Bronchial epithelial cell (primary cell): ENCODE data around the gene RND3. TPM values are rescaled to one million over a fixed set of nuclear protein-coding genes. Genes with fewer than 3 reads are reported as not detected.

Experiments used
- DNase-seq: peaks from one replicate; pipeline ENCODE4 v3.0.0-alpha.2; 2010; ENCODE audit warnings: low read depth
- FAIRE-seq: peaks from 2 replicates; lab custom pipeline; 2011; peaks lifted over from hg19 to GRCh38; lab: Jason Lieb, UNC
- H3K27me3 ChIP-seq: 2 replicates; pipeline ENCODE4 v1.5.1; 2011; ENCODE audit warnings: low read length; ENCODE audit not compliant: control insufficient read depth, insufficient read depth
- H3K36me3 ChIP-seq: 2 replicates; pipeline ENCODE4 v1.5.1; 2011; ENCODE audit warnings: low read length; ENCODE audit not compliant: control insufficient read depth, insufficient read depth
- H3K4me3 ChIP-seq: 2 replicates; pipeline ENCODE4 v1.5.1; 2011; ENCODE audit warnings: mild to moderate bottlenecking, low read depth, low read length, control low read depth
- CTCF ChIP-seq: IDR thresholded peaks from 2 replicates; pipeline ENCODE4 v1.5.1; 2011; ENCODE audit warnings: mild to moderate bottlenecking, moderate library complexity, low read length, control low read depth, inconsistent platforms; ENCODE audit not compliant: insufficient read depth, severe bottlenecking
- total RNA-seq: library from RNA; depleted of rRNA; stranded (reverse); fragments of >200 nt; gene quantifications from 2 replicates; pipeline ENCODE4 v1.2.1, GENCODE V29; 2014

RND3 gene
- total RNA-seq, 1 donor from 2014 or later: 260 TPM

GRCh38 chr2:150482111-150482510, 5.4 kb downstream of the RND3 start:
- peaks cover 21% of the 10 kb centered on the region for H3K36me3 ChIP-seq

GRCh38 chr2:150480971-150481830, 6.3 kb downstream of the RND3 start:
- Histone ChIP-seq H3K36me3 (peaks cover 19% of the 10 kb centered on the region), H3K4me3 (no peak overlapping the region), H3K27me3 (no peaks in the 10 kb centered on the region)
- no peak for FAIRE-seq
- DNase-seq: no peak
- no peak for TF ChIP-seq CTCF

More at GRCh38 chr2:150482111-150482510, 5.4 kb downstream of the RND3 start:
- H3K4me3 ChIP-seq: no peak overlapping the region
- H3K27me3 ChIP-seq: no peaks in the 10 kb centered on the region
- DNase-seq (no peak), FAIRE-seq (no peak)
- no peak for TF ChIP-seq CTCF

- H3K4me3 ChIP-seq: no peak overlapping the region
- H3K36me3 ChIP-seq: peaks cover 14% of the 10 kb centered on the region
- FAIRE-seq (no peak), DNase-seq (peak; percentile 90)
- H3K27me3 ChIP-seq: no peaks in the 10 kb centered on the region
- no peak for TF ChIP-seq CTCF
Measured at GRCh38 chr2:150480241-150480640, 7.2 kb downstream of the RND3 start.

- FAIRE-seq: no peak
Measured at GRCh38 chr2:150479075-150479915, 8.2 kb downstream of the RND3 start.

More at GRCh38 chr2:150479075-150479915, 8.2 kb downstream of the RND3 start:
- Histone ChIP-seq H3K36me3 (peaks cover 12% of the 10 kb centered on the region), H3K27me3 (no peaks in the 10 kb centered on the region), H3K4me3 (no peak overlapping the region)
- peak; percentile 96 for DNase-seq
- TF ChIP-seq CTCF: no peak
